Spleen (tissue), 11 donors: Measurements from ENCODE around the gene NXNL2. TPM values are rescaled to one million over a fixed set of nuclear protein-coding genes. Genes with fewer than 3 reads are reported as not detected.

Source experiments
- DNase-seq: peaks from one replicate; pipeline ENCODE4 v3.0.0-alpha.2; 2020
- H3K27ac ChIP-seq, 8 donors: fragments of 200-600 bp; sonication (generic) in 7 of 8; 1 replicate in 4 of 8; 2 replicates in 4 of 8; pipeline versions ENCODE4 v1.5.0 to v1.8.0; 2016 to 2021; ENCODE audit warnings: inconsistent platforms in 4 of 8, mild to moderate bottlenecking in 4 of 8, moderate library complexity in 1 of 8
- H3K27me3 ChIP-seq, 7 donors: fragments of 200-600 bp; sonication (generic) in 6 of 7; replicated peaks in 1 of 7; 1 replicate in 4 of 7; 2 replicates in 3 of 7; pipeline versions ENCODE4 v1.5.0 to v1.8.0; 2016 to 2021; ENCODE audit warnings: inconsistent platforms in 3 of 7, mild to moderate bottlenecking in 1 of 7
- H3K36me3 ChIP-seq, 6 donors: fragments of 200-600 bp; sonication (generic) in 5 of 6; 1 replicate in 4 of 6; 2 replicates in 2 of 6; pipeline versions ENCODE4 v1.5.0 to v1.8.0; 2016 to 2021; ENCODE audit warnings: inconsistent platforms in 2 of 6
- H3K4me1 ChIP-seq, 6 donors: fragments of 200-600 bp; sonication (generic) in 5 of 6; 1 replicate in 3 of 6; 2 replicates in 3 of 6; pipeline versions ENCODE4 v1.5.0 to v1.8.0; 2016 to 2021; ENCODE audit warnings: inconsistent platforms in 3 of 6
- H3K4me3 ChIP-seq, 8 donors: fragments of 200-600 bp; sonication (generic) in 7 of 8; 1 replicate in 4 of 8; 2 replicates in 4 of 8; pipeline versions ENCODE4 v1.5.0 to v1.8.0; 2016 to 2021; ENCODE audit warnings: inconsistent platforms in 4 of 8, mild to moderate bottlenecking in 4 of 8, moderate library complexity in 2 of 8
- H3K9me3 ChIP-seq, 8 donors: fragments of 200-600 bp; sonication (generic) in 7 of 8; 1 replicate in 4 of 8; 2 replicates in 4 of 8; pipeline versions ENCODE4 v1.5.0 to v1.8.0; 2016 to 2021; ENCODE audit warnings: inconsistent platforms in 4 of 8
- CTCF ChIP-seq, 11 experiments: fragments of 200-600 bp in 7 of 11; fragments of 450-650 bp in 4 of 11; sonication (generic) in 4 of 11; IDR thresholded peaks in 8 of 11; conservative IDR thresholded peaks in 3 of 11; 1 replicate in 7 of 11; 2 replicates in 4 of 11; pipeline versions ENCODE4 v1.4.0 to v1.8.0; 2016 to 2021; ENCODE audit warnings: antibody characterized with exemption in 11 of 11, inconsistent platforms in 4 of 11, mild to moderate bottlenecking in 1 of 11
- POLR2A ChIP-seq, 3 donors: fragments of 450-650 bp; IDR thresholded peaks; one replicate each; pipeline ENCODE4 v1.5.1; 2017; ENCODE audit warnings: antibody characterized with exemption in 3 of 3, mild to moderate bottlenecking in 1 of 3
- POLR2AphosphoS5 ChIP-seq, 3 donors: sonication (generic); formaldehyde crosslinking; IDR thresholded peaks; one replicate each; pipeline ENCODE4 v1.5.1; 2017; ENCODE audit warnings: antibody characterized with exemption in 3 of 3
- WGBS, 5 donors: extraction: QIAGEN DNeasy Blood & Tissue Kit in 3 of 5; methylation state at CpG; one replicate each; pipeline versions ENCODE4 v1.1.5 to v1.1.7; 2013 to 2018; 5-methylcytosine and 5-hydroxymethylcytosine counted together
- intact Hi-C: fragments of 100-400 bp; cut with DNase I; formaldehyde crosslinking; loops from one replicate; pipeline ENCODE4 v1.15.0; 2023; ENCODE audit warnings: low total_unique reads
- polyA plus RNA-seq, 3 donors: library from polyadenylated mRNA; stranded (reverse); fragments of 200-250 nt; gene quantifications; one replicate each; pipeline ENCODE4 v1.2.1, GENCODE V29; 2013
- total RNA-seq, 7 donors: library from RNA; depleted of rRNA in 3 of 7; stranded (reverse); fragments of >200 nt in 3 of 7; fragmentation: NEBNext Ultra II Directional in 4 of 7; extraction: Animal tissue kit (Norgen Biotek cat#: 25700) in 4 of 7; gene quantifications; one replicate each; pipeline versions ENCODE4 v1.1.0 to v1.2.1, GENCODE V29; 2016 to 2021
- donor health status: healthy with polysubstance abuse.
- donor health status: DM: no; HTN: no; CAD: no; lungs with moderate emphysema.
- donor health status: DM: no; HTN: no; CAD: no.
- donor health status: Bipolar disorder and iron deficiency.
- donor health status: healthy.
- donor health status: DM: no; HTN: no; CAD: no.
- donor health status: DM: yes; HTN: yes; CAD: no.

The NXNL2 gene
- total and polyA plus RNA-seq, 10 donors = 0.22 to 0.94 (median 0.29) TPM; not detected in 5

GRCh38 chr9:88572684-88573083 is 37.7 kb downstream of the NXNL2 start:
- peaks cover 0 to 20% (median 0%) of the 10 kb centered on the region in 7 donors for H3K27me3 ChIP-seq
- intact Hi-C loops = loop anchor here (10.0 kb wide), 2 partner anchors 398 to 898 kb away; no protein-coding TSS in a partner anchor
- WGBS, 5 donors = 82 to 96% (median 89%) methylated on average over 7 of the region's 7 CpGs
- H3K36me3 ChIP-seq = no peaks in the 10 kb centered on the region
- H3K4me1 ChIP-seq = no peaks in the 10 kb centered on the region
- H3K4me3 ChIP-seq = no peak overlapping the region
- TF ChIP-seq CTCF (IDR thresholded peaks at IDR 0.05 in 8 of 11, conservative IDR thresholded peaks at IDR 0.05 in 3 of 11) = no peak
- H3K9me3 ChIP-seq = no peaks in the 10 kb centered on the region
- H3K27ac ChIP-seq = no peak overlapping the region
- no peak for DNase-seq

- intact Hi-C loops = loop anchor here (10.0 kb wide), 2 partner anchors 400 to 900 kb away; no protein-coding TSS in a partner anchor
- Histone ChIP-seq H3K27ac (no peak overlapping the region), H3K4me3 (no peak overlapping the region), H3K9me3 (no peaks in the 10 kb centered on the region), H3K36me3 (no peaks in the 10 kb centered on the region), H3K4me1 (peaks cover 0 to 11% (median 7%) of the 10 kb centered on the region in 6 donors), H3K27me3 (peaks cover 0 to 24% (median 0%) of the 10 kb centered on the region in 7 donors)
- 11 to 21% (median 13%) methylated on average over 7 of the region's 7 CpGs for WGBS, 5 donors
- no peak for DNase-seq
- TF ChIP-seq POLR2AphosphoS5 (IDR thresholded peaks at IDR 0.05) (no peak), CTCF (IDR thresholded peaks at IDR 0.05 in 8 of 11, conservative IDR thresholded peaks at IDR 0.05 in 3 of 11) (no peak), POLR2A (IDR thresholded peaks at IDR 0.05) (no peak)
These were observed 40.0 kb downstream of the NXNL2 start for GRCh38 chr9:88574953-88575352.

GRCh38 chr9:88577256-88578120 is 42.5 kb downstream of the NXNL2 start:
- WGBS, 5 donors = 82 to 91% (median 87%) methylated on average over 19 of the region's 19 CpGs
- no peaks in the 10 kb centered on the region for H3K36me3 ChIP-seq
- H3K9me3 ChIP-seq = no peaks in the 10 kb centered on the region
- no peak for DNase-seq
- TF ChIP-seq POLR2AphosphoS5 (IDR thresholded peaks at IDR 0.05) = no peak
- TF ChIP-seq CTCF (IDR thresholded peaks at IDR 0.05 in 8 of 11, conservative IDR thresholded peaks at IDR 0.05 in 3 of 11) = no peak
- no peak for TF ChIP-seq POLR2A (IDR thresholded peaks at IDR 0.05)
- peaks cover 0 to 15% (median 0%) of the 10 kb centered on the region in 7 donors for H3K27me3 ChIP-seq
- intact Hi-C loops = loop anchor here (10.0 kb wide), 2 partner anchors 403 to 903 kb away; no protein-coding TSS in a partner anchor
- H3K27ac ChIP-seq = no peak overlapping the region
- no peak overlapping the region for H3K4me3 ChIP-seq
- peaks cover 0 to 11% (median 7%) of the 10 kb centered on the region in 6 donors for H3K4me1 ChIP-seq
